Epithelial cell of esophagus (primary cell): ENCODE measurements around the gene ATP5F1B.
A peak's percentile ranks its signal among the peaks of the same experiment; 100 is the strongest.

ENCODE experiments used
- DNase-seq: peaks from one replicate; pipeline ENCODE4 v3.0.0; 2010; ENCODE audit warnings: low read depth
- H3K4me3 ChIP-seq: 2 replicates; pipeline ENCODE4 v1.5.1; 2011; ENCODE audit warnings: mild to moderate bottlenecking, low read length, control low read depth
- CTCF ChIP-seq: IDR thresholded peaks from 2 replicates; pipeline ENCODE4 v1.5.1; 2011; ENCODE audit warnings: low read depth, mild to moderate bottlenecking, low read length, control low read depth, inconsistent platforms; ENCODE audit not compliant: insufficient read depth; ENCODE audit errors: missing control alignments

The ATP5F1B gene

GRCh38 chr12:56629459-56630179, 16.2 kb downstream of the ATP5F1B start:
- peak; percentile 11 for DNase-seq
- TF ChIP-seq CTCF, result no peak
- H3K4me3 ChIP-seq, result peak overlapping the region; percentile 96

- H3K4me3 ChIP-seq, result peak overlapping the region; percentile 96
- no peak for TF ChIP-seq CTCF
- peak; percentile 39 for DNase-seq
These were observed 16.9 kb downstream of the ATP5F1B start for GRCh38 chr12:56628671-56629458.

DNA sequence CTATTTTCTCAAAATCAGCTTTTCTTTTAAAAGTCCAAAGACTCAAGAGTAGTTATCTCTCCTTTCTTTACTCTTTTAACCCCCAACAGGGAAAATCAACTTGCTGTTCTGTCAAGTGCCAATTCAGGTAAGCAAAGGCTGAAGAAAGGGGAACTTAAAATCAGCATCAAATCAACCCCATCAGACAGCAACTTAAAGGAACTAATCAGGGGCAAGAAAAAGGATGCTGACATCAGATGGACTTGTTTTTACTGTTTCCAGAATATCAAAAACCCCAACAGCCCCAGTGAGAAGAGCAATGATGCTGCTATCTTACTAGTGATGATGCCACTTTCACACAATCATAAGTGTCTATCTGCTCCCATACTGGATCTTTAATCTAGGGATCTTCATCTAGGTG, 19.1 kb downstream of the ATP5F1B start:
- TF ChIP-seq CTCF, result no peak
- no peak overlapping the region for H3K4me3 ChIP-seq
- DNase-seq, result no peak

- H3K4me3 ChIP-seq, result no peak overlapping the region
- DNase-seq, result no peak
- TF ChIP-seq CTCF, result no peak
These were observed 23.2 kb downstream of the ATP5F1B start for GRCh38 chr12:56622535-56622934.

GRCh38 chr12:56616925-56617324, 28.9 kb downstream of the ATP5F1B start:
- no peak overlapping the region for H3K4me3 ChIP-seq
- no peak for TF ChIP-seq CTCF
- no peak for DNase-seq

DNA sequence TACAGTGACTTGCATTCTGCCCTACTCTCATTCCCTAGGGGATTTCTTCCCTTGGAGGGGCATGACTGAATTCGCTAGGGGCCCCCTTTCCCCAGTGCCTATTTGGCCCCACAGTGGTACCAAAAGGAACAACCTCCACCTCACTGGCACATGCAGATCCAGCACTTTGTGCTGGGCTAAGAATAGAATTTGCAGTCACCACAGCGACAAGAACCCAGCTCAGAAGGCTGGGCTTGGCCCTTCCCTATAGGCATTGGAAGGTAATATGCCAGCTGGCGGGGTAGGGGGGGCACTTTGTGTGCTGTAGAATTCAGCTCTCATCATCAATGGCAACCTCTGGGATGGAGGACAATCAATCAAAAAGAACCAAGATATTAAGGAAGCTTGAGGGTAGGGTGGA, 29.5 kb downstream of the ATP5F1B start:
- TF ChIP-seq CTCF, result no peak
- no peak overlapping the region for H3K4me3 ChIP-seq
- no peak for DNase-seq
